AG20443 (cell line): ENCODE measurements around the gene LRRC66.

ENCODE experiments used
- DNase-seq: peaks from one replicate; pipeline ENCODE4 v3.0.0; 2012; ENCODE audit warnings: low spot score, mixed read lengths

LRRC66 gene, protein sequence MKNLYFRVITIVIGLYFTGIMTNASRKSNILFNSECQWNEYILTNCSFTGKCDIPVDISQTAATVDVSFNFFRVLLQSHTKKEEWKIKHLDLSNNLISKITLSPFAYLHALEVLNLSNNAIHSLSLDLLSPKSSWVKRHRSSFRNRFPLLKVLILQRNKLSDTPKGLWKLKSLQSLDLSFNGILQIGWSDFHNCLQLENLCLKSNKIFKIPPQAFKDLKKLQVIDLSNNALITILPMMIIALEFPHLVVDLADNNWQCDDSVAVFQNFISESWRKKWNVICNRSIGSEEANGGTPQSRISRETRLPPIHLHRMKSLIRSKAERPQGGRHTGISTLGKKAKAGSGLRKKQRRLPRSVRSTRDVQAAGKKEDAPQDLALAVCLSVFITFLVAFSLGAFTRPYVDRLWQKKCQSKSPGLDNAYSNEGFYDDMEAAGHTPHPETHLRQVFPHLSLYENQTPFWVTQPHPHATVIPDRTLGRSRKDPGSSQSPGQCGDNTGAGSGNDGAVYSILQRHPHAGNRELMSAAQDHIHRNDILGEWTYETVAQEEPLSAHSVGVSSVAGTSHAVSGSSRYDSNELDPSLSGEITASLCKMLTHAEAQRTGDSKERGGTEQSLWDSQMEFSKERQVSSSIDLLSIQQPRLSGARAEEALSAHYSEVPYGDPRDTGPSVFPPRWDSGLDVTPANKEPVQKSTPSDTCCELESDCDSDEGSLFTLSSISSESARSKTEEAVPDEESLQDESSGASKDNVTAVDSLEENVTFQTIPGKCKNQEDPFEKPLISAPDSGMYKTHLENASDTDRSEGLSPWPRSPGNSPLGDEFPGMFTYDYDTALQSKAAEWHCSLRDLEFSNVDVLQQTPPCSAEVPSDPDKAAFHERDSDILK

DNA sequence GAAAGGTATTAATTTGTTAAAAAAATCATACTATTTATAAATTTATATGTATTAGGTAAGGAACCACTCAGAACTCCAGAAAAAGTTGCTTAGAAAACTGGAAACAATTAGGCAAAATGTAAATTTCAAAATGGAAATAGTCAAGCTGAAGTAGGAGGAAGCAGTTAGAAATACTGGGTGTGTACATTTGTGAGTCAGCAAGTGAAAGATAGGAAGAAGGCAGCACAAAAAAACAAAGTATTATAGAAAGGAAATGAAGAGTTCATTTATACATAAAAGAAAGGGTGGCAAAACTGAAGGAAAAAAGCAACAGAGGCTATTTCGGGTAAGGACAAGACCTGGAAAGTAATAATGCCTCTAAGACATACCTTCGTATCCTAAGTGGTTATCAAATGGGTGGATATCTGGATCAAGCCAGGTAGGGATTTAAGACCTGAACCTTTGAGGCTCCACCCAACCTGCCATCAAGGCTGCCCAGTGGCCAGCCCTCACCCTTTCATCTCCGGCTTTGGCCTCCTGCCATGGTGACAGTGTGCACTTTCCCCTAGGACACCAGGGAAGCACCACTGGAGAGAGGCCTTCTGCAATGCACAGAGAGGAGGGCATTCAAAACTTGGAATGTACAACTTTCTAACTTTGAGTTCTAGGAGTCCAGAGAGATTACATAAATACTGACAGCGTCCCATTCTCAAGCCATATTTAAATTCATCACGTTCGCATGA, at the start of gene LRRC66:
Gene LRRC66, minus strand, starts transcription at position 428 of the 722 bp plus-strand sequence. CDS start 2,750 bp downstream, outside the sequence.
- DNase-seq, result no peak

GRCh38 chr4:52069571-52069970, 49.4 kb upstream of the LRRC66 start:
- no peak for DNase-seq

DNA sequence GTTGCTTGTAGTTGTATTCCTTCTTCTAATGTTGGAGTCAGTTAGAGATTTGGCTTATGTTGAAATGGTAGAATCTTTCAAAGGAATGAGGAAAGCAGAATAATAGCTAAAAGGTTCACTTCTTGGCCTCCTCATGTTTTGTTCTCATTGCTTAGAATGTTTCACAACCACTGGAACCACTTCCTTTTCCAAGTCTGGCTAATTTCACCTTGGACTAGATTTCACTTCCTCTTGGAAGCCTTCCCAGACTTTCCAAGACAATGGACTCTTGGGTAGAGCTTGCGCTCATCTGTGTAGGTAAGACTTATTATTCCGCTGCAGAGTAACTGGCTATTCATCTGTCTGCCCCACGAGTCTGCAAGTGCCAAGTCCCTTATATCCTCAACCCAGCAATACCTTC, 39.2 kb upstream of the LRRC66 start:
- peak; percentile 21 for DNase-seq

- DNase-seq, result no peak
Measured at GRCh38 chr4:52058275-52058674, 38.1 kb upstream of the LRRC66 start.

DNA sequence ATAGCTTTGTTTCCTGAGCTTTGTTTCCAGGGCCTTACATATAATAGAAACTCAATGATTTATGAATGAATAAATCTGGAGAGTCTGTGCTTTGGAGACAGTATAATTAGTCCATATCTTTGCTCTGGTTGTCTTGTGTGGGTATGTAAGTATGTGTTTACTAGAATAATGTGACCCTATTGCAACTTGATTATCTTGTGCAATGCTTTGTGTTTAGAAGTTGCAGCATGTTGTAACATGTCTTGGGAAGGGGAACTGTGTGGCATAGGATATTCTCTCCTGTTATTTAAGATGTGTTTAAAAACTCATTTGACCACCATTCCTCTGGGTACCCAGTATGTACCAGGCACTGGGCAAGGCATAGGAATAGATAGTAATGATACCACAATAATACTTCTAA, 37.0 kb upstream of the LRRC66 start:
- no peak for DNase-seq

- no peak for DNase-seq
Measured at GRCh38 chr4:52054254-52054653, 34.1 kb upstream of the LRRC66 start.

- DNase-seq, result peak; percentile 41
Measured at GRCh38 chr4:52052475-52052780, 32.3 kb upstream of the LRRC66 start.

- peak; percentile 94 for DNase-seq
Measured at GRCh38 chr4:52051615-52052474, 31.7 kb upstream of the LRRC66 start.

- DNase-seq, result peak; percentile 91
Measured at GRCh38 chr4:52051213-52051614, 31.1 kb upstream of the LRRC66 start, which contains the start of gene SPATA18. Gene SPATA18, plus strand, starts transcription at chr4:52051304. Its CDS starts 401 bp downstream, at chr4:52051705.

DNA sequence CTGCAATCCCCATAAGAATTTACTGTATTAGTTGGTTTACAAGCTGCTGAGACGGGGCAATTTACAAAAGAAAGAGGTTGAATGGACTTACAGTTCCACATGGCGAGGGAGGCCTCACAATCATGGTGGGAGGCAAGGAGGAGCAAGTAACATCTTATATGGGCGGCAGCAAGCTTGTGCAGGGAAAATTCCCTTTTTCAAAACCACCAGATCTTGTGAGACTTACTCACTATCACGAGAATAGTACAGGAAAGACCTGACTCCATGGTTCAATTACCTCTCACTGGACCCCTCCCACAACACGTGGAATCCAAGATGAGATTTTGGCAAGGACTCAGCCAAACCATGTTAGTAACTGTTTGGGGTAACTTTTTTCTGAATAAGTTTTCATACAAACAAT, 29.1 kb upstream of the LRRC66 start:
- DNase-seq, result no peak

- DNase-seq, result no peak
Measured at GRCh38 chr4:52045028-52045427, 24.9 kb upstream of the LRRC66 start.

- peak; percentile 96 for DNase-seq
Measured at GRCh38 chr4:52038103-52038912, 18.1 kb upstream of the LRRC66 start, which contains the start of gene SGCB. Gene SGCB, minus strand, starts transcription at chr4:52038299. Its CDS starts 40 bp downstream, at chr4:52038259.

- peak; percentile 56 for DNase-seq
Measured at GRCh38 chr4:52037689-52038102, 17.5 kb upstream of the LRRC66 start.

GRCh38 chr4:52036886-52037530, 16.8 kb upstream of the LRRC66 start:
- no peak for DNase-seq

- DNase-seq, result no peak
Measured at GRCh38 chr4:52035190-52035589, 15.0 kb upstream of the LRRC66 start.

DNA sequence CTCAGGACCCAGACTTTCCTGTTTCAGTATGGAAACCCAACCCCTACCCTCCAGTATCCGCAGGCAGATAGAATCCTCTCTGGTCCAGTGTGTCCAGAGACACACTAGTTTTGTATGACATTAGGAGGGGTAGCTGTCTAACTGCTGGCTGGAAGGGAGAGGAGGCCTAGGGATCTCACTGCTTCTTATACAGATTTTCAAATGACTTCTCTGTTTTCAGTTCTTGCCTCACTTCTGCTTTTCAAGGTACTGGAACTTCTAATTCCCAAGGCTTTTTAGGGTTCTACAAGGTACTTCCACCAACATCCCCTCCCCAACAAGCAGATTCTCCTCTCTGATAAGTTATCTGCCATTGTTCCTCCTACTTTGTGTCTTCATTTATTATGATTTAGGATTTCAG, 11.8 kb upstream of the LRRC66 start:
- DNase-seq, result no peak

DNA sequence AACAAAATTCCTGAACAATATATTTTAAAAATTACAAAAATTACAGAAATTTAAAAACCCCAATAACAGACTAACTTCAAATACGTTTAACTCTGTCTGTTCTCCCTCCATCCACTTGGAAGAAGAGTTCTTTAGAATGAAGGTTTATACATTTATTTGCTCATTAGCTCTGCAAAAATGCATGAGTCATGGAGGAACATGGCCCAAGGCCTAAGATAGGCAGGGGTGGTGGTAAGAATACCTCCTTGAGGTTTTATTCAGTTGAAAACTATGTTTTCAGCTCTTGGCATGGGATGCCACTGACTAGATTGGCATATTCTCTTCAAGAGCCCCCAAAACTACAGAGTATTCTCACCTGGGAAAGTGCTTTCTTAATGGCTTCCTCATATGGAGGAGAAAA, 8.8 kb upstream of the LRRC66 start:
- peak; percentile 47 for DNase-seq

GRCh38 chr4:52017814-52018213, 2.3 kb downstream of the LRRC66 start:
- DNase-seq, result no peak

DNA sequence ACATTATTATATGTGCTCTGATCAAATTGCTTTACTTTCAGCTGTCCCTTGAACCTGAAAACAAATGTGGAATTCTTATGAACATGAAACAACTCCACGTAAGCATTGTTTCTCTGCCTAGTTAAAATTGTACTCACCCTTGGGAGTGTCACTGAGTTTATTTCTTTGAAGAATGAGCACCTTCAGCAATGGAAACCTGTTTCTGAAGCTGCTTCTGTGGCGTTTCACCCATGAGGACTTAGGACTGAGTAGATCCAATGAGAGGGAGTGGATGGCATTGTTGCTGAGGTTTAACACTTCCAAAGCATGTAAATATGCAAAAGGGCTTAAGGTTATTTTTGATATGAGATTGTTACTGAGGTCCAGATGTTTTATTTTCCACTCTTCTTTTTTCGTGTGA, 3.2 kb downstream of the LRRC66 start:
- no peak for DNase-seq

DNA sequence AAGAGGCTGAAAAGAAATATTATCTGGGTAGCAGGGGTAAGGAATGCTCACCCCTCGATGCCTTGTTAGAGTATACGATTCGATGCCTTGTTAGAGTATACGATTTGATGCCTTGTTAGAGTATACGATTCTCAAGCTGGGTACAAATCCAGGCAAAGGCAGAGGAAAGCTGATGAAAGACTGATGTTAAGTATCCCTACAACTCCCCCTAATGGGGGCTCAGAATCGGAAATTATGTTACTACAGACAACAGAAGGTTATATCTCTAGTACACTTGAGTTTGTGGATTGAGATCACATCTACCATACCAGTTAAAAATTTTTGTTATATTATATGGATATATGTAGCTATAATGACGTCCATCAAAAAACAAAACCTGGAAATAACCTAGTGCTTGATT, 4.8 kb downstream of the LRRC66 start:
- DNase-seq, result no peak
